ENCODE results near the gene CD274. TPM values are rescaled to one million over a fixed set of nuclear protein-coding genes. Genes with fewer than 3 reads are reported as not detected.

The CD274 gene
- total RNA-seq, 1 experiment from 2014 or later: 2.5 TPM

DNA sequence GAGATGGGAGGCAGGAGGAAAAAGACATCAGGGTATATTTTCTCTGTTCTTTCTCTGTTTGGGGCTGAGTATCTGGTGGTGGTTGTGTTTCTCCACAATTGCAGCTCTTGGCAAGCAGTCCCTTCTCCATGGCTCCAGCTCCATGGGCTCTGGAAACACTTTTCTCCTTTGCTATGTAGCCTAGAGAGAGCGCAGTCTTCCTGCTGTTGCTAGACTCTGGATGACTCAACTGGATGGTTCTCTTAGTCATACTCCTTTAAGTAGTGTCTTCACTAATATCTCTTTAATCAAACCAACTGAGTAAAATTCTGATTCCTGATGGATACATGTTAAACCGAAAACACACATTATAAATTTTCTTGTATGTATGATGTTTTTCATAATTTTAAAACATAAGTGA lies 9.3 kb upstream of the CD274 start:
- TF ChIP-seq TCF7L2 (IDR thresholded peaks at IDR 0.05; ENCODE audit: borderline replicate concordance, extremely low read depth, insufficient read depth, insufficient read length) (no peak), FOSL1 (IDR thresholded peaks at IDR 0.05; ENCODE audit: low read depth) (peak; percentile 42; the same call in 1 of the 2 replicates), SRF (IDR thresholded peaks at IDR 0.05; ENCODE audit: low read depth) (no peak), CBX3 (IDR thresholded peaks at IDR 0.05; ENCODE audit: low read depth) (no peak)
- Histone ChIP-seq H3K36me3 (ENCODE audit: control insufficient read depth in 1 of 2, insufficient read depth in 2 of 2, low read length in 2 of 2) (no peaks in the 10 kb centered on the region), H4K20me1 (ENCODE audit: insufficient read depth) (no peaks in the 10 kb centered on the region), H3K9ac (ENCODE audit: low read length) (no peak overlapping the region), H3K9me2 (ENCODE audit: insufficient read depth) (no peaks in the 10 kb centered on the region), H2AFZ (ENCODE audit: low read depth, low read length, poor library complexity, severe bottlenecking) (no peak overlapping the region), H3K4me1 (ENCODE audit: control insufficient read depth in 1 of 2, insufficient read depth in 2 of 2, low read length in 2 of 2) (peaks cover 12 to 29% of the 10 kb centered on the region in 2 experiments), H3K9me3 (ENCODE audit: control insufficient read depth in 1 of 2, insufficient read depth in 1 of 2, low read depth in 1 of 2, low read length in 2 of 2) (no peaks in the 10 kb centered on the region), H3K4me3 (replicated peaks in 1 of 2; ENCODE audit: low read depth in 1 of 2, low read length in 2 of 2) (no peak overlapping the region), H3K79me2 (ENCODE audit: insufficient read depth, low read length) (peaks cover 4% of the 10 kb centered on the region; the same call in 1 of the 2 replicates), H3K4me2 (ENCODE audit: low read length) (no peak overlapping the region), H3K27ac (ENCODE audit: low read depth, low read length) (no peak overlapping the region), H3K27me3 (ENCODE audit: insufficient read depth, low read length) (no peaks in the 10 kb centered on the region)
- no peak for ATAC-seq
- intact Hi-C loops (cut with micrococcal nuclease): loop anchor here (5.0 to 10.0 kb wide), 4 partner anchors 254 to 836 kb away; partner anchors contain the start of genes INSL6 and JAK2
- ChIA-PET CTCF (interaction anchor here (1.3 kb wide), 1 partner anchor 159 kb away, joined by 3 read pairs; no protein-coding TSS in a partner anchor), POLR2A (interaction anchor here (1.2 kb wide), 1 partner anchor 9 kb away, joined by 4 read pairs; the partner anchor contains the start of gene CD274), RAD21 (ENCODE audit: low non-redundant PET in 1 of 2, low total read pairs in 2 of 2, uncharacterized antibody in 2 of 2, unreplicated experiment in 2 of 2) (no interaction called here)
- BruUV-seq (replicated peaks): no TSS peak
- DNase-seq (ENCODE audit: low read depth, low spot score): no peak

- H3K27ac ChIP-seq (ENCODE audit: low read depth, low read length): no peak overlapping the region
These were observed 7.8 kb upstream of the CD274 start for GRCh38 chr9:5442400-5443011.

More at GRCh38 chr9:5442400-5443011, 7.8 kb upstream of the CD274 start:
- Histone ChIP-seq H2AFZ (ENCODE audit: low read depth, low read length, poor library complexity, severe bottlenecking) (peak overlapping the region; percentile 75), H4K20me1 (ENCODE audit: insufficient read depth) (no peaks in the 10 kb centered on the region), H3K36me3 (ENCODE audit: control insufficient read depth in 1 of 2, insufficient read depth in 2 of 2, low read length in 2 of 2) (no peaks in the 10 kb centered on the region), H3K27me3 (ENCODE audit: insufficient read depth, low read length) (no peaks in the 10 kb centered on the region), H3K9me3 (ENCODE audit: control insufficient read depth in 1 of 2, insufficient read depth in 1 of 2, low read depth in 1 of 2, low read length in 2 of 2) (no peaks in the 10 kb centered on the region), H3K9ac (ENCODE audit: low read length) (no peak overlapping the region), H3K4me1 (ENCODE audit: control insufficient read depth in 1 of 2, insufficient read depth in 2 of 2, low read length in 2 of 2) (peaks cover 13 to 33% of the 10 kb centered on the region in 2 experiments), H3K79me2 (ENCODE audit: insufficient read depth, low read length) (no peaks in the 10 kb centered on the region), H3K4me2 (ENCODE audit: low read length) (no peak overlapping the region), H3K4me3 (replicated peaks in 1 of 2; ENCODE audit: low read depth in 1 of 2, low read length in 2 of 2) (no peak overlapping the region), H3K9me2 (ENCODE audit: insufficient read depth) (no peaks in the 10 kb centered on the region)
- TF ChIP-seq, protein P1, sequence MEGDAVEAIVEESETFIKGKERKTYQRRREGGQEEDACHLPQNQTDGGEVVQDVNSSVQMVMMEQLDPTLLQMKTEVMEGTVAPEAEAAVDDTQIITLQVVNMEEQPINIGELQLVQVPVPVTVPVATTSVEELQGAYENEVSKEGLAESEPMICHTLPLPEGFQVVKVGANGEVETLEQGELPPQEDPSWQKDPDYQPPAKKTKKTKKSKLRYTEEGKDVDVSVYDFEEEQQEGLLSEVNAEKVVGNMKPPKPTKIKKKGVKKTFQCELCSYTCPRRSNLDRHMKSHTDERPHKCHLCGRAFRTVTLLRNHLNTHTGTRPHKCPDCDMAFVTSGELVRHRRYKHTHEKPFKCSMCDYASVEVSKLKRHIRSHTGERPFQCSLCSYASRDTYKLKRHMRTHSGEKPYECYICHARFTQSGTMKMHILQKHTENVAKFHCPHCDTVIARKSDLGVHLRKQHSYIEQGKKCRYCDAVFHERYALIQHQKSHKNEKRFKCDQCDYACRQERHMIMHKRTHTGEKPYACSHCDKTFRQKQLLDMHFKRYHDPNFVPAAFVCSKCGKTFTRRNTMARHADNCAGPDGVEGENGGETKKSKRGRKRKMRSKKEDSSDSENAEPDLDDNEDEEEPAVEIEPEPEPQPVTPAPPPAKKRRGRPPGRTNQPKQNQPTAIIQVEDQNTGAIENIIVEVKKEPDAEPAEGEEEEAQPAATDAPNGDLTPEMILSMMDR (IDR thresholded peaks at IDR 0.05 in 2 of 3, conservative IDR thresholded peaks at IDR 0.05 in 1 of 3; ENCODE audit: borderline replicate concordance in 1 of 3, insufficient read depth in 1 of 3, low read depth in 2 of 3, low read length in 2 of 3): peak; percentile 46 to 68 (median 53); a peak in 5 of 6 replicates
- TF ChIP-seq YY1 (IDR thresholded peaks at IDR 0.05; ENCODE audit: extremely low read depth, insufficient replicate concordance, low read depth, low read length): no peak
- peak; percentile 71 for TF ChIP-seq RAD21 (IDR thresholded peaks at IDR 0.05; ENCODE audit: low read depth)
- TF ChIP-seq EGR1 (IDR thresholded peaks at IDR 0.05; ENCODE audit: low read depth): no peak
- no peak for TF ChIP-seq ZFX (IDR thresholded peaks at IDR 0.05)
- TF ChIP-seq ELF1 (IDR thresholded peaks at IDR 0.05; ENCODE audit: borderline replicate concordance, low read depth): no peak
- no TSS peak for BruUV-seq (replicated peaks)
- CTCF ChIA-PET: interaction anchor here (0.6 to 3.0 kb wide), 15 partner anchors 8 to 1056 kb away, joined by 3 to 22 read pairs (median 3); partner anchors contain the start of gene CD274
- intact Hi-C loops (cut with micrococcal nuclease): loop anchor here (5.0 to 10.0 kb wide), 4 partner anchors 255 to 838 kb away; partner anchors contain the start of genes INSL6 and JAK2
- RAD21 ChIA-PET (ENCODE audit: low non-redundant PET in 1 of 2, low total read pairs in 2 of 2, uncharacterized antibody in 2 of 2, unreplicated experiment in 2 of 2): interaction anchor here (0.6 to 1.0 kb wide), 6 partner anchors 12 to 693 kb away, joined by 3 to 6 read pairs (median 3); no protein-coding TSS in a partner anchor
- ATAC-seq (peak; percentile 54), DNase-seq (ENCODE audit: low read depth, low spot score) (no peak)
- POLR2A ChIA-PET: interaction anchor here (1.2 kb wide), 1 partner anchor 8 kb away, joined by 4 read pairs; the partner anchor contains the start of gene CD274
